ENCODE results near the gene C5orf15.

- TF ChIP-seq POLR2A (IDR thresholded peaks at IDR 0.05) (no peak), POLR2AphosphoS5 (IDR thresholded peaks at IDR 0.05) (no peak), CTCF (IDR thresholded peaks at IDR 0.05) (no peak), EP300 (IDR thresholded peaks at IDR 0.05; ENCODE audit: low read depth) (no peak)
These were observed 51.9 kb downstream of the C5orf15 start for GRCh38 chr5:133916479-133916878.

Data from transverse colon (tissue), 4 donors.